SH-SY5Y (cell line): ENCODE measurements around the gene DNAJB9.

Source experiments
- GATA2 ChIP-seq: IDR thresholded peaks from 2 replicates; pipeline ENCODE4 v1.6.1; 2011; ENCODE audit warnings: mild to moderate bottlenecking, low read depth, low read length
- GATA3 ChIP-seq: IDR thresholded peaks from 2 replicates; pipeline ENCODE4 v1.6.1; 2011; ENCODE audit warnings: low read depth, mild to moderate bottlenecking, low read length, moderate library complexity

Gene DNAJB9

GRCh38 chr7:108561047-108561619 is 8.5 kb upstream of the DNAJB9 start:
- TF ChIP-seq GATA3 (no peak), GATA2 (no peak)

- no peak for TF ChIP-seq GATA3
- TF ChIP-seq GATA2: no peak
Observed at GRCh38 chr7:108565987-108566386, 3.7 kb upstream of the DNAJB9 start.

- TF ChIP-seq GATA2 (no peak), GATA3 (no peak)
Observed at GRCh38 chr7:108568801-108569380, 783 bp upstream of the DNAJB9 start.

GRCh38 chr7:108570146-108570755 is 577 bp downstream of the DNAJB9 start:
- no peak for TF ChIP-seq GATA2
- no peak for TF ChIP-seq GATA3

GRCh38 chr7:108572480-108572879 is 2.8 kb downstream of the DNAJB9 start:
- no peak for TF ChIP-seq GATA2
- no peak for TF ChIP-seq GATA3

GRCh38 chr7:108575156-108575555 is 5.5 kb downstream of the DNAJB9 start:
- TF ChIP-seq GATA3: no peak
- no peak for TF ChIP-seq GATA2

- TF ChIP-seq GATA3: no peak
- no peak for TF ChIP-seq GATA2
Observed at GRCh38 chr7:108576116-108576515, 6.4 kb downstream of the DNAJB9 start.

GRCh38 chr7:108578937-108579336 is 9.3 kb downstream of the DNAJB9 start:
- no peak for TF ChIP-seq GATA3
- no peak for TF ChIP-seq GATA2

GRCh38 chr7:108580298-108580697 is 10.6 kb downstream of the DNAJB9 start:
- TF ChIP-seq GATA3 (no peak), GATA2 (no peak)

GRCh38 chr7:108581655-108582491 is 12.2 kb downstream of the DNAJB9 start:
- no peak for TF ChIP-seq GATA2
- TF ChIP-seq GATA3: no peak

- TF ChIP-seq GATA2: no peak
- TF ChIP-seq GATA3: no peak
Observed at GRCh38 chr7:108584211-108584610, 14.5 kb downstream of the DNAJB9 start.

- TF ChIP-seq GATA3 (no peak), GATA2 (no peak)
Observed at GRCh38 chr7:108585843-108586242, 16.2 kb downstream of the DNAJB9 start.

GRCh38 chr7:108586274-108586710 is 16.6 kb downstream of the DNAJB9 start:
- TF ChIP-seq GATA2: no peak
- TF ChIP-seq GATA3: no peak

GRCh38 chr7:108589199-108589598 is 19.5 kb downstream of the DNAJB9 start:
- TF ChIP-seq GATA3 (no peak), GATA2 (no peak)
